Esophagus mucosa (tissue), 1 donor: ENCODE results near the gene CHD6. TPM values are rescaled to one million over a fixed set of nuclear protein-coding genes. Genes with fewer than 3 reads are reported as not detected.

Experiments used
- ATAC-seq: fragments of 200-7000 bp; cut with Tn5 transposase; one replicate; pipeline ENCODE4 v1.9.1; 2020
- total RNA-seq: library from RNA; stranded (reverse); gene quantifications from one replicate; pipeline ENCODE4 v1.2.4, GENCODE V29; 2023
- donor health status: DM: yes; HTN: yes; CAD: no.

CHD6 gene
- total RNA-seq, 1 donor from 2014 or later: 16.6 TPM

DNA sequence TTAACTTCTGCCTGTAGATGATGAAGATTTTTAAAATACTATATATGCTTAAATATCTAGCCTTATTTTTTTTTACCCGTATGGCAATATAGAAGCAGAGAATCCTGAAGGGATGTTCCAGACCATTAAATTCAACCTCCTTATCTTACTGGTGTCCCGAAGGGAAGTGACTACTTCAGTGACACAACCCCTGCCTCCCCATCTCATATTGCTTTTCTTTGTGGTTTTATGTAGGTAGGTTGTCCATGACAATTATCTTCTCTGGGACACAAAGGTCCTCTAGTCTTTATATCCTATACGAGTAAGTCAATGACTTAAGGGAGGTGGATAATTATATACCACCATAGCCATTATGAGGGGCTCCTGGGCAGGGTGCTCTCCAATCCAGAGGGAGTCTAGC, 194.2 kb downstream of the CHD6 start:
- ATAC-seq: no peak

DNA sequence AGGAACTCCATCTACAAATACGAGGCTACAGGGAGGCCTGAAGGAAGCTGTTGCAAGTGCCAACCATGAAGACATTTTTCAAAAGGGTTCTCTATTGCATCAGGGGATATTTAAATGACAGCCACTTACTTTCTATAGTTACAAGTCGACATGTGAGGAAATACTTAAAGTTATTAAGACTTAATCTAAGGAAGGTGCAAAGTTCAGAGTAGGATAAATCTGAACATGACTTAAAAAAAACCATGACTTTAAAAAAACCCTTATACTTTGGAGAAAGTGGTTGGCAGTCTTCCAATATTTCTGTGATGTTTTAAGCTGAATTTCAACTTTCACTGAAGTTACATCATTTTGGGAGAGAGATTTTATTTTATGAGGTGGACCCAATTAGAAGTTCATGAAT, 195.2 kb downstream of the CHD6 start:
- no peak for ATAC-seq

DNA sequence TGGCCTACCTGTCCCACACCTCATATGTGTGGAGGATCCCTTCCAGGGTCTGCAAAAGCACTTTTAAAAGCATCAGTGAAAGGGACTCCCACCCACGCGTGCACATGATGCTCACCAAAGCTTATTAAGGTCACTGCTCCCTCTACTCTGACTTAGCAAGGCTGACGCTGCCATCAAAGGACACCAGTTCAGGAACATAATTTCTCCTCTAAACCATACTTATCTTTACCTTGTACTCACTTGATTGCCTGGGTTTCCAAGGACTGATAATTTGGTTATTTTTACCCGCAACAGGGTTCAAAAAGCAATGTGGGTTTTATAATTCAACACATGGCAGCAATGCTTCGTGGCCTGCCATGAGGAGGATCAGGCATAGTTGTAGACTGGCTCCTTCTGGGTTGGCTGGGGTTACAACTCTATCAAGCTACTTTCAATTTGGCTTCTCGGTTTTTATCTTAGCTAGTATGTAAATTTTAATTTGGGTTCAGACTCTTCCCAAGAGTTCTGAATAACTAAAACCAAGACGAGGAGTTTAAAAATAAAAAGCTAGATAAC, 199.4 kb downstream of the CHD6 start:
- no peak for ATAC-seq

GRCh38 chr20:41418031-41418430, 200.1 kb downstream of the CHD6 start:
- ATAC-seq: no peak

DNA sequence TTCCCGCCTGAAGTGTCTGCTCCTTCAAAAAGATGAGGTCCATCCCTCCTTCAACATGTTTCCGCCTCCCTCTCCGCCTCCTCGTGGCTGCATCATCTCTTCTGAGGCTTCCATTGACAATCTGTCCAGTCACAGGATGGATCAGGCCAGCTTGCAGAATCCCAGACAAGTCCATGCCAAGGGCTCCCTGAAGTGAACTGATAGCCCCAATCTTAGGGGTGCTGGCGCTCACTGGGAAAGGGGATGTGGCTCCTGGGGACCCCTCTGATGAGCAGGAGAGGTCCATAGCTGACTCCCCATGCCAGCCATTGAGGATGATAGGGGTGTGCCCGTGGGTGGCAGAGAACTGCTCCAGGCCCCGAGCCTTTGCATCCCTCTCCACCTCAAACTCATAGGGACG, 203.0 kb downstream of the CHD6 start:
- no peak for ATAC-seq

- ATAC-seq: peak; percentile 48
Observed at GRCh38 chr20:41413169-41413568, 205.0 kb downstream of the CHD6 start.

DNA sequence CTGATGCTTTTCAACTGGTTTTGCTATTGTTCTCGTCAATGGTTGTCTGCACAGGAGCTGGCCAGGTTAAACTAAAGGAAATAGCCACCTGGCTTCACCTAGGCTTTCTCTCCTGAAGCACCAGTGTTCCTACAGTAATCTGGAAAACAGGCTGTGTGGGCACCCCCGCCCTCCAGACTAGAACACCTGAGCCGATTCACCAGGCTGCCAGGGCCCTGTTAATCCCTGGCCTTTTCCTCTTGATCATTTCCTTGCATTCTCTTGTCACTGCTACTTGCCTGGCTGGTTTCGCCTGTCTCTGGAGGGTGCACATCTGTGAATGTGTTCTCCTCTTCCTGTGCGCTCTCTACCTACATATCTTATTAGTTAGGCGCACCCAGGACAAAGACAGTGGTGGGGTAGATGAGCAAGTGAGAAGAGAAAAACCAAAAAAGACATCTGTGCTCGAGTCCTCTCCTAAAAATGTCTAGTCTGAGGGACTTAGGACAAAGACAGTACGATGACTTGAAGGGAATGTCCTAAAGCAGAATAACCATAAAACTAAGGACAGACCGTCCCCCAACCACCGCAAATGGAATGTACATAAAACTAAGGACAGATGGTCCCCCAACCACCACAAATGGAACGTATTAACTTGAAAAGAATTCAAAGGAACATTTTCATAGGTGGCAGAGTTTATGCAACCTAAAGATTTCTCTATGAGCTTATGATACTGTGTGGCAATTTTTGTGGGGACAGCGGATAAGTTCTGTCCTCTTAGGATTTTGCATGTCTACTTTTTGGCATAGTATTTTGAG, 205.7 kb downstream of the CHD6 start:
- peak; percentile 85 for ATAC-seq

DNA sequence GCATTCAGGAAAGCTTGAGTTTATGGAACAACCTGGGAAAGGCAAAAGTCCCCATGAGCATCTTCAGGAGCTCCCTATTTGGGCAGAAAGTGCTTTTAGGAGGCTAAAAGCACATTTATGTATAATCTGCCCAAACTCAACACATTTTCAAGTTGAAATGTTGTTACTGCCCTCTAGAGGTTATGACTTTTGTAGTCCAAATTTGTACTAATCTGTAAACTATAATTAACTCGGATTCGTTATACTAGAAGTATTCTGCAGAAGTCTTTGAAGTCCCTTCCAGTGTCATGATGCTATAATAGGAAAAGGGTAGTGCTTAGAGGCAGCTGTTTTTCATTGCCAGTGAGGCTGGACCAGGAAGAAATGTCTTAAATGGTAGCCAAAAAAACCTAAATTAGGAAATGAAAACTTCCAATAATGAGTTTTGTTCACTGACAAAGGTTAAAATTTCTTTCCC, 206.8 kb downstream of the CHD6 start:
- ATAC-seq: no peak

- ATAC-seq: no peak
Observed at GRCh38 chr20:41408986-41409385, 209.2 kb downstream of the CHD6 start.

DNA sequence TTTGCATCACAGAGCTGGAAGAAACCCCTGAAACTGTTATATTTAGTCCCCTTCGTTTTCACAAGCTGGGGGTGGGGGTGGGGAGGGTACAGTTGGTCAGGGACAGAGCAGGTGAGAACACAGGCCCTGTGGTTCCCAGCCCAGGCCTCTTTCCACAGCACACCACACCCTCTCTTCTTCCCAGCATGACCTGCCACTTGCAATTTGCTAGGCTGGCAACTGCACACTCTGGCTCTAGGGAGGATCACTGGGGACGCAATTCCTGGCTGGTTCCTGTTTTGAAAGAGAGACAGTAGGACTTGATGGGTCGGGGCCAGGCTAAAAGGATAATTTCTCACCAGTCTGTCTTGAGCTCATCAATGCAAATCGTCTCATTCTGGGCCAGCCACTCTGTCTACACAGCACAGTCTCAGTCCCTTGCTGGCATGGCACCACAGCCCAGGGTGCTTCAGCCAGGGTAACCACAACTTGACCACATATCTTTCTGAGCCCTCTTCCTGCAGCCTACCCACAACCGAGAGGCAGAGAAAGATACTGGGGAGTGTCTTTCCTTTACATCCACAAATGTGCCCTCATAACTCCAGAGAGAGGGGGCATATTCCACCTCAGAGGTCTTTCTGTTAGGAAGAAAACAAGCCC, 209.9 kb downstream of the CHD6 start:
- no peak for ATAC-seq

DNA sequence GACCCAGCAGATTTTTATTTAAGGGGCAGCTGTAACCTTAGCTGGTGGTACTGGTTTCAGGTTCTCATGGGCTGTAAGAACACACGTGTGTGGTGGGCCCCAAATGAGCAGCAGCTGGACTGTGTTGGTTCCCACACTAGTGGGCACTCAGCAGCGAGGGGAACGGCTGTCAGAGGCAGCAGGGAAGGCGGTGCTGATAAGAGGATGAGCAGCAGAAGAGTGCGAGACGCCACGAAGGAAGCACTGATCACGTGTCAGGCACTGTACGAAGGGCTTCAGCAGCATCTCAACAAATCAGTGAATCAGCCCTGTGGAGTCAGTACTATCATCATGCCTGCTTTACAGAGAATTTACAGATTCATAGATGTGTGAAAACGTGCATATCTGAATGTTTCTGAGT, 210.6 kb downstream of the CHD6 start:
- no peak for ATAC-seq

- ATAC-seq: no peak
Observed at GRCh38 chr20:41406896-41407444, 211.2 kb downstream of the CHD6 start.

GRCh38 chr20:41406353-41406752, 211.8 kb downstream of the CHD6 start:
- no peak for ATAC-seq

- no peak for ATAC-seq
Observed at GRCh38 chr20:41405436-41405835, 212.7 kb downstream of the CHD6 start.

DNA sequence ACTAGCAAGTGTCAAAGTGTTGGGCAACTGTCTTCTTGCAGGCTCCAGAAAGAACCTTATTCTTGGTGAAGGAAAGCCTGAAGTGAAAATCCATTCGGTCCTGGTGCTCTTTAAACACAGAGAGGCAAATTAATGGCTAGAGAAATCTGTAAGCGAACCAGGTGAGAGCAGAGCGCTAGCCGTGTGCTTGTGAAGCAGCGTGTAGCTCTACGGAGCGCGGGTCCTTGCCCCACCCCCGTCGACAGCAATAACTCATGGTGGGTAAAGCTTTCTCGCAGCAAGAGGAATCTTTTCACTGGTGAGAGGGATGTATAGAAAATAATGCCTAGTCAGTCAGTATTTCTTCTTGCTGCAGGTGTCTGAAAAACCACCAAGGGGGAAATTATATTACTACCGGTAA, 214.6 kb downstream of the CHD6 start:
- ATAC-seq: no peak

DNA sequence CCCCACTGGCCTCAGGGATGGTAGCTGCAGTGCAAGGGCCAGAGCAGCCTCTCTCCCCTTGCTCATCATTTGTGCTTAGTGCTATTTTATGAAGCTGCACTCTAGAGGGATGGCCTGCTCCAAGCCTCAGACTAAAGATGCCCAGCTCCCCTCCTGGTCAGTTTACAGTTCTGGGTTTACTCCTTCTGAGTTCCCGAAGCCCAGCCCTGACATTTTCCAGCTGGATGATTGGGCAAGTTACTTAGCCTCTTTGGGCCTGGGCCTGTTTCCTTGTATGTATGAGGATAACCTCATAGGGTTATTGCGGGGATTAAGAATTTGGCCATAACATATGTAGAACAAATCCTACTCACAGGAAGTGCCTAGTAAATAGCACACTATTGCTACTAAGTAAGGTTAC, 219.8 kb downstream of the CHD6 start:
- ATAC-seq: no peak

- ATAC-seq: no peak
Observed at GRCh38 chr20:41395667-41396664, 222.2 kb downstream of the CHD6 start.

DNA sequence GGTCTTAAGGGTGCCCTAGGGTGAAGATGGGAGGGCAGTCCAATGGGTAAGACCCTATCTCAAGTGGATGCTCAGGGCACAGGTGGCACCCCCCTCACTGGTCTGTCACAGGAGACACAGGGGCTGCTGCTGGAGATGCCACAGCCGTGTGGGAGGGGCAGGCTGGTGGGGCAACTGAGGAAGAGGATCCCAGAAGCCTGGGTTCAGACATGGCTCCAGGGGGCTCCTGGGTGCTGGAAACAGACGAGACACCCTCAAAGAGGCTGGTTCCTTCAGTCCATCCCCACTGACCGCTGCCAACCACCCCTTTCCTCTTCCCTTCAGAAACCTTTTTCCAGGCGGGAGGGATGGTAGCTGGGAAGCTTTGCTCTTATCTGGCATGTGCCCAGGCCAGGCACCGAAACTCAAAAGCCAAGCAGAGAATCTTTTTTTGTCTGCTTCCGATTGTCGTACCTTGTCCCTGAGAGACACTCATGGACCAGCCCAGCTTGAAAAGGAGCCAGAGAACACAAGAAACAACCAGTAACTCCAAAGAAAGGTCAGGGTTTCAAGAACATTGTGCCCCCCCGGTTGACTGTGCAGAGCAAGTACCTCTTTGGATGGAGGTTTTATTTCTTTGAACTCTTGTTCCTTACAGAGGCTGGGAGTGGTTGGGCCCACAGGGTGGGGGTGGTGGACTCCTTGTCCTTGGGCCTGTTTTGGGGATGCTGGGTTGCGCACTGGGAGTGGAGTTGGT, 223.1 kb downstream of the CHD6 start:
- no peak for ATAC-seq

DNA sequence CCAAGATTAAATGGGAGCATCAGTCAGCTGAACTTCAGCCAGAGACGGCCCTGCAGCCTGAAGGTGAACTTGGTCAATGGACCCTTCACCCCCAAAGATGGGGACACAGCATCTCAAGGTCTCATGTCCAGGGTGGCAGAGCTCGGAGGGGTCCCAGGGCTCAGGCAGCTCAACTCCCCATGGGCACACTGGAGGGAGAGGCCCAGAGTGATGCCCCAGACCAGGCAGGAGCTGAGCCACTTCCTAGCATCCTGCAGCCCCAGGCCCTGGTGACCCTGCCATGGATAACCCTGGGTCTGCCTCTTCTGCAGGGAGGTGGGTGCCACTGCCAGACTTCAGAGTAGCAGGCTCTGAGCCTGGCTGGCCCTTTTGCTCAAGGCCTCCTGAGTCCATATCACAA, 224.1 kb downstream of the CHD6 start:
- no peak for ATAC-seq

DNA sequence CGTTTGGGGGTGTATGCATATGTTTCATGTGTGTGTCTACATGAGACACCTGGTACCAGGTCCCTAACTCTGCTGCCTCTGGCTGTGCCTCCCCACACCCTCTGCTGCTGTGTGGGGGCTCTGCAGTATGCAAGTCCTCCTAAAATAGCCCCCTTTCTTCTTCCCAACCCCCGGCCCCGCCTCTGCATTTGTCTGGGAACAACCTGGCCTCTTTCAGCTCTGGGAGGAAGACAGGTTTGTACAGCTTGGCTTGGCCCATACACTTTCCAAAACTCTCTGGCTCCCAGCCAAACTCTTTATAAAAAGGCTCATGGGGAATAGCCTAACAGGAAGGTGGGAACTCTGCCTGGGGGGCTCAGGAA, 224.5 kb downstream of the CHD6 start:
- no peak for ATAC-seq

DNA sequence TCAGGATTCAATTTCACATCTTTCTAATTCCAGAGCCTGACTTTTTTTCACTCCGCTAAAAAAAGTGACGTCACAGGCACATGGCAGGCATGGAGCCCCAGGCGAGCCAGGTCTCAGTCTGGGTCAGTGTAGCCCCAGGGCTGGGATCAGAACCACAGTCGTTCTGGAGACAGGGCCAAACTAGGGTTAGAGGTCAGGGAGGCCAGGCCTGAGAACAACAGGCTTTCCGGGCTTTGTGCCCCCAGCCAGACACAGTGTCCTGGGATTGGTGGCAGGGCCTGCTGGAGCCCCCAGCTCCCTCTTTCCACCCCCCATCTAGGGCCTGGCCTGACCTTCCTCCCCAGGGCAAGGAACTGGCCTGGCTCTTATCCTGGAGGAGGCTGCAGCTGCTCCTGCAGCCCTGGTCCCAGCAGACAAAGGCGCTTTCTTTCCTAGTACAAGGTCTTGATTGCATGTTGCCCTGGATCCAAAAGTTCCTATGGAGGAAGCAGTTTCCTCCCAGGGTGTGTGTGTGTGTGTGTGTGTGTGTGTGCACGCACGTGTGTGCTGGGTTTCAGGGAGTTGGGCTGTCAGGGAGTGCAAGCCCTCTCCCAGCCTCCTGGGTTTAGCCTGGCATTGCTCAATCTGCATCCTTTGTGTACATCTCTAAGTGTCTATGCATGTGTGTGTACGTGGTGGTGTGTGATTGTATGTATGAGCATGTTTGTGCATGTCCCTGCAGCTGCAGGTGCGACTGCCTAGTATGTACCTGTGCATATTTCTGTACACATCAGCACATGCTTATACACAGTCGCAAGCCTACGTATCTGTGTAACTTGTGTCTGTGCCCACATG, 225.1 kb downstream of the CHD6 start:
- ATAC-seq: peak; percentile 65
